Neural cell (in vitro differentiated cells): Measurements from ENCODE around the gene ADAMTS16. TPM values are rescaled to one million over a fixed set of nuclear protein-coding genes. Genes with fewer than 3 reads are reported as not detected.

Source experiments
- H2AFZ ChIP-seq: fragments of 200-600, 300-800 bp; sonication (generic), shearing (Covaris generic); 2 replicates; pipeline ENCODE4 v1.6.0; 2014; ENCODE audit warnings: low read depth, mild to moderate bottlenecking, antibody characterized with exemption, low read length, moderate library complexity
- H3F3A ChIP-seq: fragments of 200-600 bp; shearing (Covaris generic); 2 replicates; pipeline ENCODE4 v1.6.1; 2016; ENCODE audit warnings: mild to moderate bottlenecking, moderate library complexity, mixed read lengths, antibody characterized with exemption, low read length; ENCODE audit not compliant: insufficient read depth, poor library complexity, severe bottlenecking
- H3K27ac ChIP-seq: fragments of 200-600, 300-800 bp; sonication (generic), shearing (Covaris generic); 2 replicates; pipeline ENCODE4 v1.5.1; 2014; ENCODE audit warnings: mild to moderate bottlenecking, low read length, moderate library complexity
- H3K27me3 ChIP-seq: fragments of 300-800, 200-600 bp; sonication (generic), shearing (Covaris generic); 2 replicates; pipeline ENCODE4 v1.6.0; 2014; ENCODE audit warnings: mild to moderate bottlenecking, low read depth, low read length, moderate library complexity; ENCODE audit not compliant: insufficient read depth
- H3K36me3 ChIP-seq: fragments of 300-800, 200-600 bp; sonication (generic), shearing (Covaris generic); 2 replicates; pipeline ENCODE4 v1.5.1; 2014; ENCODE audit warnings: mild to moderate bottlenecking, antibody characterized with exemption, low read length, moderate library complexity; ENCODE audit not compliant: insufficient read depth
- H3K4me2 ChIP-seq: fragments of 300-800, 200-600 bp; sonication (generic), shearing (Covaris generic); 2 replicates; pipeline ENCODE4 v1.6.0; 2014; ENCODE audit warnings: mild to moderate bottlenecking, low read length
- H3K4me3 ChIP-seq: fragments of 300-800, 200-600 bp; sonication (generic), shearing (Covaris generic); 2 replicates; pipeline ENCODE4 v1.5.1; 2014; ENCODE audit warnings: mild to moderate bottlenecking, low read length, moderate library complexity
- H3K79me2 ChIP-seq: fragments of 200-600 bp; shearing (Covaris generic); replicated peaks from 2 replicates; pipeline ENCODE4 v1.6.0; 2014; ENCODE audit warnings: mild to moderate bottlenecking, low read length, moderate library complexity; ENCODE audit not compliant: insufficient read depth
- H3K9ac ChIP-seq: fragments of 300-800, 200-600 bp; sonication (generic), shearing (Covaris generic); 2 replicates; pipeline ENCODE4 v1.6.1; 2016; ENCODE audit warnings: mild to moderate bottlenecking, low read length, mixed read lengths
- H3K9me2 ChIP-seq: fragments of 200-600 bp; shearing (Covaris generic); 2 replicates; pipeline ENCODE4 v1.6.1; 2016; ENCODE audit warnings: mild to moderate bottlenecking, low read length, mixed read lengths; ENCODE audit not compliant: insufficient read depth
- H3K9me3 ChIP-seq: fragments of 200-600, 300-800 bp; sonication (generic), shearing (Covaris generic); 2 replicates; pipeline ENCODE4 v1.6.1; 2016; ENCODE audit warnings: mild to moderate bottlenecking, mixed run types, low read length, moderate library complexity, mixed read lengths
- H4K20me1 ChIP-seq: fragments of 200-600 bp; shearing (Covaris generic); 2 replicates; pipeline ENCODE4 v1.6.1; 2016; ENCODE audit warnings: mild to moderate bottlenecking, mixed run types; ENCODE audit not compliant: insufficient read depth
- CTCF ChIP-seq: fragments of 450-650 bp; IDR thresholded peaks from 2 replicates; pipeline ENCODE4 v1.5.1; 2014; ENCODE audit warnings: antibody characterized with exemption, mild to moderate bottlenecking, moderate library complexity; ENCODE audit not compliant: poor library complexity, severe bottlenecking
- EP300 ChIP-seq: fragments of 450-650 bp; conservative IDR thresholded peaks from 2 replicates; pipeline ENCODE4 v1.6.1; 2014; ENCODE audit warnings: antibody characterized with exemption, mild to moderate bottlenecking, moderate library complexity; ENCODE audit not compliant: poor library complexity, severe bottlenecking
- EZH2 ChIP-seq: fragments of 200-600, 300-800 bp; shearing (Covaris generic), sonication (generic); IDR thresholded peaks from 2 replicates; pipeline ENCODE4 v1.6.1; 2014; ENCODE audit warnings: antibody characterized with exemption, low read length, borderline replicate concordance, mild to moderate bottlenecking; ENCODE audit not compliant: insufficient read depth, poor library complexity, severe bottlenecking
- MXI1 ChIP-seq: fragments of 450-650 bp; conservative IDR thresholded peaks from 2 replicates; pipeline ENCODE4 v1.6.1; 2014; ENCODE audit warnings: antibody characterized with exemption, mild to moderate bottlenecking; ENCODE audit not compliant: poor library complexity, severe bottlenecking
- POLR2AphosphoS5 ChIP-seq: IDR thresholded peaks from 2 replicates; pipeline ENCODE4 v1.6.1; 2012
- RAD21 ChIP-seq: fragments of 450-650 bp; conservative IDR thresholded peaks from 2 replicates; pipeline ENCODE4 v1.6.1; 2014; ENCODE audit warnings: antibody characterized with exemption, mild to moderate bottlenecking, moderate library complexity
- REST ChIP-seq: IDR thresholded peaks from 2 replicates; pipeline ENCODE4 v1.6.1; 2012; ENCODE audit warnings: borderline replicate concordance
- SMC3 ChIP-seq: fragments of 450-650 bp; conservative IDR thresholded peaks from 2 replicates; pipeline ENCODE4 v1.6.1; 2014; ENCODE audit warnings: antibody characterized with exemption, mild to moderate bottlenecking, moderate library complexity; ENCODE audit not compliant: poor library complexity
- TAF1 ChIP-seq: IDR thresholded peaks from 2 replicates; pipeline ENCODE4 v1.6.1; 2012; ENCODE audit warnings: low read depth
- polyA plus RNA-seq: library from polyadenylated mRNA; depleted of rRNA; stranded (reverse); fragments of >200 nt; gene quantifications from 2 replicates; pipeline ENCODE4 v1.2.3, GENCODE V29; 2014

The ADAMTS16 gene
- polyA plus RNA-seq, 1 donor from 2014 or later = 1.3 TPM

- Histone ChIP-seq H3K9me2 (no peaks in the 10 kb centered on the region), H2AFZ (no peak overlapping the region), H3K4me3 (no peak overlapping the region), H4K20me1 (no peaks in the 10 kb centered on the region), H3K9ac (no peak overlapping the region), H3K36me3 (no peaks in the 10 kb centered on the region), H3F3A (no peaks in the 10 kb centered on the region), H3K79me2 (no peaks in the 10 kb centered on the region), H3K9me3 (no peaks in the 10 kb centered on the region), H3K4me2 (no peak overlapping the region), H3K27ac (no peak overlapping the region), H3K27me3 (no peaks in the 10 kb centered on the region)
- TF ChIP-seq SMC3 = no peak
- no peak for TF ChIP-seq EZH2
- TF ChIP-seq REST = no peak
- TF ChIP-seq EP300 = no peak
- TF ChIP-seq RAD21 = no peak
- no peak for TF ChIP-seq POLR2AphosphoS5
- TF ChIP-seq MXI1 = no peak
- TF ChIP-seq CTCF = no peak
- TF ChIP-seq TAF1 = no peak
Observed at GRCh38 chr5:5235685-5236084, 95.6 kb downstream of the ADAMTS16 start.

GRCh38 chr5:5239191-5239590 is 99.1 kb downstream of the ADAMTS16 start:
- no peaks in the 10 kb centered on the region for H3K9me3 ChIP-seq
- H3K4me3 ChIP-seq = no peak overlapping the region
- no peak overlapping the region for H3K4me2 ChIP-seq
- H3K27me3 ChIP-seq = no peaks in the 10 kb centered on the region
- no peaks in the 10 kb centered on the region for H3K36me3 ChIP-seq
- no peaks in the 10 kb centered on the region for H3K9me2 ChIP-seq
- H2AFZ ChIP-seq = no peak overlapping the region
- no peak overlapping the region for H3K9ac ChIP-seq
- TF ChIP-seq REST (no peak), TAF1 (no peak), EZH2 (no peak), SMC3 (no peak), MXI1 (no peak), RAD21 (no peak), EP300 (no peak), POLR2AphosphoS5 (no peak), CTCF (no peak)
- H3F3A ChIP-seq = no peaks in the 10 kb centered on the region
- H3K79me2 ChIP-seq = no peaks in the 10 kb centered on the region
- H3K27ac ChIP-seq = no peak overlapping the region
- no peaks in the 10 kb centered on the region for H4K20me1 ChIP-seq
